NCI-H2107 (cell line): ENCODE results near the gene RIOK1.
"Not testable (repeated sequence)": the region's sequence is repeated elsewhere in the genome, so short reads cannot be mapped to it uniquely, and the experiment has no call there.

Experiments used
- DNase-seq: peaks from one replicate; lab custom pipeline; 2025; lab: John Stamatoyannopoulos, UW

RIOK1 gene

DNA sequence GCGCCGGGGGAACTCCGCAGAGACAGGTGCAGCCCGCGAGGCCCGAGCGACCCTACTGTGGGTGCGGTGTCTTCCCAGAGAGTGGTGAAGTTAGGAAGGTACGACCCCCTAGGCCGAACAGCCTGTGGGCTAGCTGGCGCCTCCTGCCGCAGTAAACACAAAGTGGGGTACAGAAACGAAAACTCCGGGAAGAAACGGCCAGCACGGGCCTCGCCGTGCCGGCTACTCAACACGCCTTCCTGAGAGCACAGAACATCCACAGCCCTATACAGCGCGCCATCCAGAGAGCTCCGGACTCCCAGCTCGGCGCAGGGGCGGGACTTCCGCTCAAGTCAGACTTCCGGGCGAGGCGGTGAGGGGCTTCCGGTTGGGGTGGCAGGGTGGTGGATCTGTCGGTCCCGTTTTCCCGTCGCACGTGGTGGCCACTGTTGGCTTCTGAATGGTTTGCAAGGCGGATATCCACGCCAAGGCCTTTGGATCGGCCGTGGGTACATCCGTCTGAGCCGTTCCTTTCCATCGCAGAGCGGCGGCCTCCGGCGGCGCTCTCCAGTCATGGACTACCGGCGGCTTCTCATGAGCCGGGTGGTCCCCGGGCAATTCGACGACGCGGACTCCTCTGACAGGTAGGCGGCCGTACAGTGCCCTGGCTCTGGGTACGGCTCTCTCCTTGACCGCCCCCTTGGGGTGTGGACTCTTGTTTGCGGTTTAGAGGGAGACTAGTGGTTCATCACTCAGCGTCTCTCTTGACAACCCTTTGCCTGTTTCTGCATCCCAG lies at the start of gene RIOK1, which contains the start of gene CAGE1:
TSS of gene RIOK1 (plus strand) at position 358 of the 775 bp plus-strand sequence. CDS start at position 553, 195 bp downstream.
TSS of gene CAGE1 (minus strand) at position 292 of the 775 bp plus-strand sequence. CDS start 2,569 bp downstream, outside the sequence.
- peak; percentile 42 for DNase-seq

DNA sequence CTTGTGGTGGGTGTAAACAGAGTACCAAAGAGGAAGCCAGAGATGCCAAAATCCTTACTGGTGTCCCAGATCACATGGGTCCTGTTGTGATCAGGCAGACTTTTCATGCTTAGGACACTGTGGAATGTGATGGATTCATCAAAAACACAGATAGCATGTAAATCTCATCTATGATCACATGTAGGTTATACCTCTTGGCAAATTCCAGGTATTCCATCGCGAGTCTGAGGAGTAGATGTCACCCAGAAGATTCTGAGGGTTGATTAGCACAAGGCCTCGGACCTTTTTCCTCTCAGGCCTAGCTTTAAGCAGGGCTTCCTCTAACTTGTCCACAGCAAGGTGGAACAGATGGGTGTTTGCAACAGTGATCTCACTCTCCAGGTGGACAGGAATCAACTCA lies 48.3 kb upstream of the RIOK1 start:
- DNase-seq: no peak

DNA sequence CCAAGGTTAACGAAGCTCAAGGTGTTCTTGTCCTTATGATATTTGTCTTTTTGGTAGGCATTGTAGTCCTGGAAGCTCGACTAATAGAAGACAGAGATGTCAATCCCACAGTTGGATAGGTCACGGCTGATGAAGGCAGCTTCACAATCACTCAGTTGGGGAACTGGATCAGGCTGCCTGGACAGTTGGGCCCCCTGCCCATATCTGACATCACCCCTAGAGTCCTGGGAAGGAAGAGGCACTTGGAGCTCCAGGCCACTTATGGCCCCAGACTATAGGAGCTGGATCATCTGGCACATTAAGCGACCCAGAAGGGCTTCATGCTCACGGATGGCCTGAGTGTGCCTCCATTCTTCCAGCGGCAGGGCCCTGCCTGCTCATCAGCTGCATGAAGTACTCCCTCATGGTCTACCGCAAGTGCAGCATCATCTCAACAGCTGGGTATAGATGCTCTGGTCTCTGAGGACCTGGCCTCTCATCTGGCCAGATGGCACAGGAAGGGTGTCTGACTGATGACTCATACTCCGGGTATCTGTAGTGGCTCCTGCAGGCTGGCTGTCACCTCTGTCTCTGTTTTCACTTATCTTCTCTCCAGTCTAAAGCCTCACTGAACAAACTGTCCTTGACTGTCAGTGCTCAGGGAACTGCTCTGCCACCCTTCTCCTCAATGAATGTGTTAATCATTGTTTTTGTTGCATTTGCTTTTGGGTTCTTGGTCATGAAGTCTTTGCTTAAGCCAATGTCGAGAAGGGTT lies 47.4 kb upstream of the RIOK1 start:
- no peak for DNase-seq

DNA sequence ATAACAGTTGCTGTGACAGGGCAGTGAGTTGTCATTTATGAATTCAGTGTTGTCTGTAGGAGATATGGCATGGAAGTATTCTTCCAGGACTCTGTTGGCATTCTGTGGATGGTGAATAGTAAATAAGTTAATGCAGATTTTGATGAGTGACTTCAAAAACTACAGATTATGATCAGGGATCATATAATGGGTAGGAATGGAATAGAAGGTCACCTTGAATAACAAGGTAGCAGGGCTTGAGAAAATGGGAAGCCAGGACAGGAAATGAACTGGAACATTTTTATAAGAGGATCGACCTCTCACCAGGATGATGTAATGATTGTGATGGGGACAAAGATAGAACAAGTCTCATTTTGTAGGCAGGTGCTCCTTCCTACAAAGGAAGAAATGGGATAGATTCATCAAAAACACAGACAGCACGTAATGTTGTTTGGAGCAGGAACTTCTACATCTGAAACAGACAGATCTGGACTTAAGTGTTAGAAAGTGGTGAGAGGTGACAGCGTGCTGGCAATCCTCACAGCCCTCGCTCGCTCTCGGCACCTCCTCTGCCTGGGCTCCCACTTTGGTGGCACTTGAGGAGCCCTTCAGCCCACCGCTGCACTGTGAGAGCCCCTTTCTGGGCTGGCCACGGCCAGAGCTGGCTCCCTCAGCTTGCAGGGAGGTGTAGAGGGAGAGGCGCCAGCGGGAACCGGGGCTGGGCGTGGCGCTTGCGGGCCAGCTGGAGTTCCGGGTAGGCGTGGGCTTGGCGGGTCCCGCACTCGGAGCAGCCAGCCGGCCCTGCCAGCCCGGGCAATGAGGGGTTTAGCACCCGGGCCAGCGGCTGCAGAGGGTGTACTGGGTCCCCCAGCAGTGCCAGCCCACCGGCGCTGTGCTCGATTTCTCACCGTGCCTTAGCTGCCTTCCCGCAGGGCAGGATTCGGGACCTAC lies 45.8 kb upstream of the RIOK1 start:
- no peak for DNase-seq

DNA sequence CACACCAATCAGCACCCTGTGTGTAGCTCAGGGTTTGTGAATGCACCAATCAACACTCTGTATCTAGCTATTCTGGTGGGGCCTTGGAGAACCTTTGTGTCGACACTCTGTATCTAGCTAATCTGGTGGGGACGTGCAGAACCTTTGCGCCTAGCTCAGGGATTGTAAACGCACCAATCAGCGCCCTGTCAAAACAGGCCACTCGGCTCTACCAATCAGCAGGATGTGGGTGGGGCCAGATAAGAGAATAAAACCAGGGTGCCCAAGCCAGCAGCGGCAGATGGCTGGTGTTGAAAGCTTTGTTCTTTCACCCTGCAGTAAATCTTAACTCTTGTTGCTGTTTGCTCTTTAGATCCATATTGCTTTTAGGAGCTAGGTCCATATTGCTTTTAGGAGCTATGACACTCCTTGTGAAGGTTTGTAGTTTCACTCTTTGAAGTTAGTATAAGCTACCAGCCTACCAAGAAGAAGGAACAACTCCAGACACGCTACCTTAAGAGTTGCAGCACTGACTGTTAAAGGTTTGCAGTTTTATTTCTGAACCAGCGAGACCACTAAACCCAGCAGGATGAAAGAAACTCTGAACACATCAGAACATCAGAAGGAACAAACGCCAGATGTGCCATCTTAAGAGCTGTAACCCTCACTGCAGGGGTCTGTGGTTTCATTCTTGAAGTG lies 44.7 kb upstream of the RIOK1 start:
- DNase-seq: not testable (repeated sequence)

DNA sequence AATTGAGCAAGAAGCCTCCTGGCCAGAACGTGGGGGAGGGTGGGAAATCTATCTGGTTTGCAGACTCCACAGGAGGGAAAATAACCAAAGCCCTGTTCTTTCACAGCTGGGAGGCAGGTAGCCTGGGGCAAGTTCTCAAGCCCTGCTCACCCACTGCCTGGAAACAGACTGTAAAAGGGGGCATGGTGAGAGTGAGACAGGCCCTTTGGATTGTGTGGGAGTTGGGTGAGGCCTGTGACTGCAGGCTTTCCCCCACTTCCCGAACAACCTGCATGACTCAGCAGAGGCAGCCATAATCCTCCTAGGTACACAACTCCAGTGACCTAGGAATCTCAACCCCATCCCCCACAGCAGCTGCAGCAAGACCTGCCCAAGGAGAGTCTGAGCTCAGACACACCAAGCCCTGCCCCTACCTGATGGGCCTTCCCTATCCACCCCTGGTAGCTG lies 42.0 kb upstream of the RIOK1 start:
- not testable (repeated sequence) for DNase-seq

DNA sequence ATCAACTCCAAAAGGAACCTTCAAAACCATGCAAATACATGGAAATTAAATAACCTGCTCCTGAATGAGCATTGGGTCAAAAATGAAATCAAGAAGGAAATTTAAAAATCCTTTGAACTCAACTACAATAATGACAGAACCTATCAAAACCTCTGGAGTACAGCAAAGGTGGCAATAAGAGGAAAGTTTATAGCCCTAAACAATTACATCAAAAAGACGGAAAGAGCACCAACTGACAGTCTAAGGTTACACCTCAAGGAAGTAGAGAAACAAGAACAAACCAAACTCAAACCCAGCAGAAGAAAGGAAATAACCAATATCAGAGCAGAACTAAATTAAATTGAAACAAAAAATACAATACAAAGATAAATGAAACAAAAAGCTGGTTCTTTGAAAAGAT lies 39.0 kb upstream of the RIOK1 start:
- DNase-seq: not testable (repeated sequence)

DNA sequence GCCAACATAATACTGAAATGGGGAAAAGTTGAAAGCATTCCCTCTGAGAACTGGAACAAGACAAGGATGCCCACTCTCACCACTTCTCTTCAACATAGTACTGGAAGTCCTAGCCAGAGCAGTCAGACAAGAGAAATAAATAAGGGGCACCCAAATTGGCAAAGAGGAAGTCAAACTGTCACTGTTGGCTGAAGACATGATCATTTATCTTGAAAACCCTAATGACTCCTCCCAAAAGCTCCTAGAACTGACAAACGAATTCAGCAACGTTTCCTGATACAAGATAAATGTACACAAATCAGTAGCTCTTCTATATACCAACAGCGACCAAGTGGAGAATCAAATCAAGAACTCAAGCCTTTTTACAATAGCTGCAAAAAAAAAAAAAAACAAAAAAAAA lies 37.7 kb upstream of the RIOK1 start:
- DNase-seq: not testable (repeated sequence)

DNA sequence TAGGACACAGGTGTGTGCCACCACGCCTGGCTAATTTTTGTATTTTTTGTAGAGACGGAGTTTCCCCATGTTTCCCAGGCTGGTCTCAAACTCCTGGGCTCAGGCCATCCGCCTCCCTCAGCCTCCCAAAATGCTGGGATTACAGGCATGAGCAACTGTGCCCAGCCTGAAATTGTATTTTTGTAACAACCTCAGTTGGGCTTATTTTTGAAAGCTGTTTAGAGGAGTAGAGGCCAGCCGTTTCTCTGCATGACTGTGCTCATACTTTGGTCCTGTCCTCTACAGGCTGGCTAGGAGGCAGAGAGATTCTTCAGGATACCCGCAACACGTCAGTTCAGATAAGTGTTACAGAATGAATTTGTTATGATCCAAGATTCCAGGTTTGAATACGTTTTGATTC lies 22.2 kb upstream of the RIOK1 start:
- no peak for DNase-seq

DNA sequence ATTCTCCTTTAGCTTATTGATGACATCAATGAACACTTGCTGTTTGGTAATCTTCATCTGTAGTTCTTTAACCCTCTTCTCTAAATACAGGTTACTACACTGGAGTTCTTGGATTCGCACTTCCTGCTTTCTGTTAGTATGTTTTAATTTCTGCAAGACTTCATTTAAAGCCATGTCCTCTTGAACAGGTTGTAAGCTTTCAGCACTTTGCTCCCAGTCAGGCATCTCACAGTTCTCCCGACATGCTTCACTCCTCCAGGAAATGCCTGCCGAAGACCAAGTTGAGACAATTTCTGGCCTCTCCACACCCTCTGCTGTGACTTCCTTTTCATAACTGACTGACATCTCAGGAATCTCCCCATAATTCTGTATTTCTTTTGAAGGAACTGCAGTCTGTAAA lies 15.9 kb upstream of the RIOK1 start:
- no peak for DNase-seq

DNA sequence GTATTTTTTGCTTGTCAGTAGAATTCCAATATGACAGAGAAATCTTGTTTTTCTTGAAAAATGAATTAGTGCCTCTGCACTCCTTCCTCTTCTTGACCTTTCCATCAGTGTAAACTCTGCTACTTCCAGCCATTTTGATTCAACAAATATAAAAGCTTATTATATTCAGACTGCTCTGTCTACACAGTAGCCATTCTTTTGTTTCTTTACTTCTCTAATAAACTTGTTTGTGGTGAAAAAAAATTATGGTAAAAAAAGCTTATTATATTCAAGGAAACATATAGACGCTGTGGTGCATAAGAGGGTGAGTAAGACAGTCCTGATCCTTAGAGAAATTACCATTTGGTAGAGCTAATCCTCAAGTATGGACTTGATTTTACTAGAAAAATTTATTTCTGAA lies 11.6 kb upstream of the RIOK1 start:
- DNase-seq: no peak

DNA sequence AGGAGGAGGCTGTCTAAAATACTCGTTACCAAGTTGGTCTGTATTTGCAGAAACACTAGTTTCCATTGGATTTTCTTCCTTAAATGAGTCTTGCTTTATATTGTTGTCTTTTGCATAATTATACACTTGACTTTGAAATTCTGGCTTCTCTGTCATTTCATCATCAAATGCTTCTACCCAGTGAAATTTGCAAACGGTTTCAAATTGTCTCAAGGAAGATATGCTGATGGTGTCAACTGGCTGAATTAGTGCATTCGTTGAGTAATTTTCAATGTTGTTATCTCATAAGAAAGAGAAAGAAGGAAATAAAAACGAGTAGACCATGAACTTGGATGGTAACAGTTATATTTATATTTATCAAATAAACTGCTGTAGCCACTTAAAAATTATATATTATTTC lies 10.9 kb upstream of the RIOK1 start:
- no peak for DNase-seq

DNA sequence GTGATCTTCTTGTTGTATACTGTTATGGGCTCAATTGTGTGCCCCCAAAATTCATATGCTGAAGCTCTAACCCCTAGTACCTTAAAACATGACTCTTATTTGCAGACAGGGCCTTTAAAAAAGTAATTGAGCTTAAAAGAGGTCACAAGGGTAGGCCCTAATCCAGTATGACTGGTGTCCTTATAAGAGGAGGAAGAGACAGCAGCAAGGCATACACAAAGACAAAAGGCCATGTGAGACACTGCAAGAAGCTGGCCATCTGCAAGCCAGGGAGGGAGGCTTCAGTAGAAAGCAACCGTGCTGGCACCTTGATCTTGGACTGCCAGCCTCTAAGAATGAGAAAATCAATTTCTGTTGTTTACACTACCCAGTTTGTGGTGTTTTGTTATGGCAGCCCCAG lies 8.5 kb upstream of the RIOK1 start:
- DNase-seq: no peak

DNA sequence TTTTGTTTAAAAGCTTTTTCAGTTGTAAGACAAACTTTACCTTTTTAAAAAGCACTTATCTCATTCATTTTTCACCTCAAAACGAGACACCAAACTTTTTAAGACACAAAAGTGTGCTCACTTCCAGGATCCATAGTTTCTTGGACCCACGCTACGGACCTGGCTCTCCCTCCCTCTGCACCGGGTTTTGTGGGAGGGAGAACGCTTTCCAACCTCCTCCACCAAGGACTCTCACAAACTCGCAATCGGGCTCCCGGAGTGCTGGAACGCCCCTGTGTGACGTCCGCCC lies 502 bp upstream of the RIOK1 start:
- DNase-seq: no peak

DNA sequence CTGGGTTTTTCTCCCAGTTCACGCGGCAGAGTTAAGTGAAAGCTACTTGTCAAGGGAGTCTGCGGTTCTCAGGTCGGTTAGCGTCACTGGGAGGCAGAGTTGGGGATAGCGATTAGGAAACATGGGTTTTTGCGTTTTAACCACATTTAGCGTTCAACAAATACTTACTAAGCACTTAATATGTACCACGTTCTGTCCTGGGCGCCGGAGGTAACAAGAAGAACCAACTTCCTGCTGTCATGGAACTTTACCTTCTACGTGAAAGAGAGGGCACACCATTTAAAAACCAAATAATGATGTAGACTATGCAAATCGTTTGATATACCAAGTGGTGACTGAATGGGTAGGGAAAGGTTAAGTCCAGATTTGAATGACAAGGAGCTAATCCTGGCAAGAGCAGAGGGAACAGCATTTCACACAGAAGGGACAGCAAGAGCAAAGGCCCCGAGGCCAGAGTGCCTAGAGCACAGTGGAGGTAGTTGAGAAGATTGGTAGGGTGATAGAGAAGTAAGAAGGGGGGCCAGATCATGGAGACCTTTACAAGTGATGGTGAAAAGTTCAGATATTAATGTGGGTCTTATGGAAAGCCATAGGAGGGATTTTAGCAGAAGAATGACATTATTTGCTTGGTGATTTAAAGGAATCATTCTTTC lies 744 bp downstream of the RIOK1 start:
- no peak for DNase-seq

DNA sequence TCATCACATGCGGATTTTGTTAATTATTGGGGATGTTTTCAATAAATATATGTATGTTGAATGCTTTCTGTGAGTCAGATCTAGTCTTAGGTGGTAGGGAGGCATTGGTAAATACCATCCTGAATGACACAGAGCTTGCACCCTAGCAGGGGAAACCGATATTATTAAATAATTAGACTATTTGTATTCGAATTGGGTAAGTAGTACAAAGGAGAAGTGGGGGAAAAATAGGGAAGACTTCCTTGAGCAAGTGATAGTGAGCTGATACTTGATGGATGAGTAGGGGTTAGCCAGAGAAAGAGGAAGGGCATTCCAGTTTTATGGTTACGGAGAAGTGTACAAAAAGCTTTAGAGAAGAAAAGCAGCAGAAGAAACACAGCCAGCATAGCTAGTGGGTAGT lies 1.5 kb downstream of the RIOK1 start:
- no peak for DNase-seq

DNA sequence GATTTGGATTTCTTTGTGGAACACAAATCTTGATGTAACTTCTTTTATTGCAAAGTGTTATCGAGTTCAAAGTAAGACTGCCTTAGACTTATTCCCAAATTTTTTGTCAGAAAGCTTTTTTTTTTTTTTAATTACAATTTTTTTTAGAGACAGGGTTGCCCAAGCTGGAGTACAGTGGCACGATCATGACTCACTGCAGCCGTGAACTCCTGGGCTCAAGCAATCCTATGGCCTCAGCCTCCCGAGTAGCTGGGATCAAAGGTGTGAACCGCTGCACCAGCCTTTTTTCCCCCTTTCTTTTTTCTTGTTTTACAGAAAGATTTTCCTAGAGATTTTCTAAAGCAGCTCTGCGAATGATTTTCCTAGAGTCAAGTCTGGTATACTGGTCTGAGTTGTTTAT lies 2.8 kb downstream of the RIOK1 start:
- DNase-seq: no peak

DNA sequence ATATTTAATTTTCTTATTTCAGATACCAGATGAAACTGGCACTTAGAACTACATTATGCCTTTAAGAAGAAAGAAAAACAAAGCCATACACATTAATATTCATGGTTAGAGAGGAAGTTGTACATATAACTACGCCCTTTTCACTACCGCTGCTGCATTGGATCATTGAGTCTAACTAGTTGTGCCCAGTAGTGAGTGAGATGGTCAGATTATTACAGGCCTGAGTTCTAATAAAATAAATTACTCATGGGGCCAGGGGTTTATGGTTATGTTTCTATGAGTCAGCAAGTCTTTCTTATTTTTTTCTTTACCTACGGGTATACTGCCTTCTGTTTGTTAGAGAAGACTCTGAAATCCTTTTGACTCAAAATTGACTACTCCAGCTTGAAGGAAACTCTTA lies 11.5 kb downstream of the RIOK1 start:
- DNase-seq: no peak

DNA sequence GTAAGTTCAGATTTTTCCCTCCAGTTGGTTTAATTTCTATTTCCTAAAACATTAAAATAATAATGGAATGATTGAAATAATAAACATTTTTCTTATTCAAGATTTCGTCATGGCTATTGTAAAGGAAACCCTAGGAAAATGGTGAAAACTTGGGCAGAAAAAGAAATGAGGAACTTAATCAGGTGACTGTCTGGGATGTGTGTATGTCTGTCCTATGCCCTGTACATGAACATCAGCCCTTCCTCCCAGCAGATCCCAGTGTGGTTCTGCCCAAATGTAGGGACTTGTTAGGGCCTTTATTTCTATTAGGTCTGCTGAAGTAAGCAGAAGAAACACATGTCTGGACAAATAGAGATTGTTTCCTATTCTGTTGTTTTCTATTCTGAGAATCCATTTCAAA lies 13.1 kb downstream of the RIOK1 start:
- no peak for DNase-seq

DNA sequence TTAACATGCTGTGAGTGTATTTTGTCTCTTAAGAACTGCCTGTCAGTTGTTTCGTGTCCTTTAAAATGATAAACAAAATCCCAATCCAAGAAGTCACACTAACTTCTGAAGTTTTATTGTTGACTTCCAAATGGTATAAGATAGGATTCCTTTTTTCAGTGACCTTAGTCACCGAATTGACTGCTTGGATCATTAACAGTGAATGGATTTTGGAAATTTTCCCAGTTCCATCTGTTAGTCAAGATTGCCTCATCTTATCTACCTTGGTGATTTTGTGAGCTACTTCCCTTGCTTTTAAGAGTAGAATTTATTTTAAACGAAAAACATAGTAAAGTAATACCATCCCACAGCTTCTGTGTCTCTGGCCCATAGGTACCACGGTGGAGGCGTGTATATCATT lies 14.9 kb downstream of the RIOK1 start:
- DNase-seq: no peak

DNA sequence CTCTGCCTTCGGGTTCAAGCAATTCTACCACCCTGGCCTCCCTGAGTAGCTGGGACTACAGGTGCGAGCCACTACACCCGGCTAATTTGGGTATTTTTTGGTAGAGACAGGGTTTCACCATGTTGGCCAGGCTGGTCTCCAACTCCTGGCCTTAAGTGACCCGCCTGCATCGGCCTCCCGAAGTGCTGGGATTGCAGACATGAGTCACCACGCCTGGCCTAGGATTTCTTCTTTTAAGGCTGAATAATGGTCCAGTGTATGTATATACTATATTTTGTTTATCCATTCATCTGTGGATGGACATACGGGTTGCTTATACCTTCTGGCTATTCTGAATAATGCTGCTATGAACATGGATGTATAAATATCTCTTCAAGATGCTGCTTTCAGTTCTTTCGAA lies 17.1 kb downstream of the RIOK1 start:
- DNase-seq: no peak
